GM12878 (cell line): ENCODE data around the gene BRME1. TPM values are rescaled to one million over a fixed set of nuclear protein-coding genes. Genes with fewer than 3 reads are reported as not detected.

ENCODE experiments used
- ATAC-seq: fragments of 200-7000 bp; cut with Tn5 transposase; 3 replicates; pipeline ENCODE4 v1.9.1; 2020; ENCODE audit warnings: mild to moderate bottlenecking, moderate library complexity
- BruUV-seq: library from RNA; stranded (reverse); fragments of 400-500 nt; replicated peaks from 2 replicates; lab custom pipeline; 2021; lab: Mats Ljungman, UMichigan
- CTCF ChIA-PET: fragments of 300-600 bp; sonication (Branson Sonifier 250); formaldehyde crosslinking; extraction: SDS; loops from one replicate; lab custom pipeline; 2021; ENCODE audit warnings: inconsistent platforms; lab: Yijun Ruan, JAX
- POLR2A ChIA-PET: fragments of 350-600 bp; formaldehyde crosslinking; extraction: SDS; loops from one replicate; lab custom pipeline; 2021; ENCODE audit warnings: inconsistent platforms; lab: Charles Lee
- RAD21 ChIA-PET: fragments of 300-600 bp; sonication (Branson Sonifier 250); formaldehyde crosslinking; loops from one replicate; lab custom pipeline; 2023; ENCODE audit warnings: antibody characterized with exemption; ENCODE audit not compliant: unreplicated experiment; lab: Charles Lee
- SMC1A ChIA-PET: fragments of 300-600 bp; sonication (Branson Sonifier 250); formaldehyde crosslinking; loops from one replicate; lab custom pipeline; 2023; ENCODE audit not compliant: unreplicated experiment, uncharacterized antibody; lab: Charles Lee
- DNase-seq: peaks from one replicate; pipeline ENCODE4 v3.0.0-alpha.2; 2011; ENCODE audit warnings: low read depth, low spot score
- FAIRE-seq: peaks from 3 replicates; lab custom pipeline; 2011; peaks lifted over from hg19 to GRCh38; lab: Jason Lieb, UNC
- H2AFZ ChIP-seq: 2 replicates; pipeline ENCODE4 v1.6.0; 2011; ENCODE audit warnings: low read depth, low read length, control low read depth; ENCODE audit not compliant: control insufficient read depth
- H3K27ac ChIP-seq: 2 replicates; pipeline ENCODE4 v1.5.1; 2011; ENCODE audit warnings: control low read depth; ENCODE audit not compliant: control insufficient read depth, insufficient read depth
- H3K27me3 ChIP-seq, 2 experiments: replicated peaks in 1 of 2; 2 replicates each; pipeline versions ENCODE4 v1.6.0 to v1.6.1; 2011; ENCODE audit warnings: low read length in 1 of 2; ENCODE audit not compliant: control insufficient read depth in 2 of 2, insufficient read depth in 2 of 2
- H3K36me3 ChIP-seq, 2 experiments: 2 replicates each; pipeline ENCODE4 v1.5.1; 2011; ENCODE audit warnings: low read length in 1 of 2; ENCODE audit not compliant: control insufficient read depth in 2 of 2, insufficient read depth in 2 of 2
- H3K4me1 ChIP-seq: 2 replicates; pipeline ENCODE4 v1.6.1; 2011; ENCODE audit warnings: mild to moderate bottlenecking, low read length, moderate library complexity, mixed read lengths; ENCODE audit not compliant: control insufficient read depth, insufficient read depth
- H3K4me2 ChIP-seq: 2 replicates; pipeline ENCODE4 v1.6.0; 2011; ENCODE audit warnings: control low read depth; ENCODE audit not compliant: control insufficient read depth, insufficient read depth
- H3K4me3 ChIP-seq: fragments of 200-600 bp; sonication (generic); 2 replicates; pipeline ENCODE4 v1.5.1; 2016
- H3K79me2 ChIP-seq: 2 replicates; pipeline ENCODE4 v1.6.0; 2011; ENCODE audit warnings: low read length; ENCODE audit not compliant: control insufficient read depth, insufficient read depth
- H3K9ac ChIP-seq: 2 replicates; pipeline ENCODE4 v1.8.0; 2011; ENCODE audit warnings: low read length, control low read depth, mixed read lengths; ENCODE audit not compliant: control insufficient read depth, insufficient read depth
- H3K9me3 ChIP-seq: replicated peaks from 3 replicates; pipeline ENCODE4 v1.5.1; 2011; ENCODE audit warnings: mild to moderate bottlenecking, low read length; ENCODE audit not compliant: control insufficient read depth, insufficient read depth
- H4K20me1 ChIP-seq: 2 replicates; pipeline ENCODE4 v1.6.0; 2011; ENCODE audit not compliant: control insufficient read depth, insufficient read depth
- E4F1 ChIP-seq: fragments of 450-650 bp; IDR thresholded peaks from 2 replicates; pipeline ENCODE4 v1.6.1; 2018; ENCODE audit warnings: borderline replicate concordance, mild to moderate bottlenecking; ENCODE audit not compliant: partially characterized antibody
- FOXK2 ChIP-seq: fragments of 450-650 bp; IDR thresholded peaks from 2 replicates; pipeline ENCODE4 v1.6.1; 2017; ENCODE audit warnings: mild to moderate bottlenecking, moderate library complexity
- IKZF2 ChIP-seq, 2 experiments: fragments of 450-650 bp; IDR thresholded peaks; 2 replicates each; pipeline ENCODE4 v1.6.1; 2017; ENCODE audit warnings: mild to moderate bottlenecking in 2 of 2, moderate library complexity in 2 of 2
- MTA3 ChIP-seq: IDR thresholded peaks from 2 replicates; pipeline ENCODE4 v1.6.1; 2012; ENCODE audit warnings: low read length, inconsistent platforms, borderline replicate concordance
- MXI1 ChIP-seq: fragments of 150-350 bp; IDR thresholded peaks from 2 replicates; pipeline ENCODE4 v1.6.1; 2011; ENCODE audit warnings: low read depth, mild to moderate bottlenecking, inconsistent platforms, low read length, improper control_type of control experiment
- NBN ChIP-seq: fragments of 450-650 bp; IDR thresholded peaks from 2 replicates; pipeline ENCODE4 v1.6.1; 2016
- RELA ChIP-seq: fragments of 450-650 bp; IDR thresholded peaks from 2 replicates; pipeline ENCODE4 v1.8.0; 2014; ENCODE audit warnings: borderline replicate concordance; ENCODE audit not compliant: partially characterized antibody
- YBX1 ChIP-seq: fragments of 450-650 bp; IDR thresholded peaks from 2 replicates; pipeline ENCODE4 v1.6.1; 2016; ENCODE audit warnings: antibody characterized with exemption
- ZBTB4 ChIP-seq: fragments of 450-650 bp; formaldehyde crosslinking; IDR thresholded peaks from 2 replicates; pipeline ENCODE4 v1.4.0; 2022; ENCODE audit warnings: mild to moderate bottlenecking, moderate library complexity
- ZNF687 ChIP-seq: fragments of 450-650 bp; IDR thresholded peaks from 2 replicates; pipeline ENCODE4 v1.6.1; 2017; ENCODE audit warnings: mild to moderate bottlenecking, moderate library complexity
- WGBS: methylation state at CpG from one replicate; pipeline ENCODE4 v1.1.6; 2016; ENCODE audit warnings: low lambda C conversion rate; ENCODE audit not compliant: insufficient replicate concordance, insufficient coverage; ENCODE audit errors: missing lambda C conversion rate; 5-methylcytosine and 5-hydroxymethylcytosine counted together
- in situ Hi-C: fragments of 300-500 bp; cut with MboI; formaldehyde crosslinking; loops from 9 replicates; pipeline ENCODE4 v1.14.3; 2018; ENCODE audit warnings: mixed read lengths
- intact Hi-C: fragments of 100-400 bp; cut with micrococcal nuclease; formaldehyde crosslinking; loops from one replicate; pipeline ENCODE4 v1.14.2; 2022; ENCODE audit not compliant: unreplicated experiment
- polyA plus RNA-seq, 11 experiments: library from polyadenylated mRNA; depleted of rRNA in 4 of 11; unstranded in 6 of 11; stranded (reverse) in 5 of 11; fragments of >200 nt; fragmentation: Nextera tagmentation in 4 of 11; fragmentation: Illumina TruSeq in 1 of 11; extraction: Ambion mirVana in 4 of 11; extraction: Trizol in 1 of 11; gene quantifications; 1 replicate in 1 of 11; 2 replicates in 10 of 11; pipeline versions ENCODE4 v1.2.1 to v1.2.3, GENCODE V29; 2011 to 2016; ENCODE audit warnings: inconsistent platforms in 2 of 11, missing spikeins in 2 of 11, low read depth in 1 of 11
- total RNA-seq, 4 experiments: library from RNA; depleted of rRNA in 3 of 4; stranded (reverse); fragments of >200 nt in 3 of 4; fragmentation: Illumina TruSeq in 1 of 4; extraction: Trizol in 1 of 4; gene quantifications; 2 replicates each; pipeline versions ENCODE4 v1.2.1 to v1.2.3, GENCODE V29; 2013 to 2021

The BRME1 gene
- total and polyA plus RNA-seq, 10 of the 15 experiments (the other 5 are each of a cell fraction or from before 2014, with no cell fraction given) = 0.07 to 2.2 (median 1.1) TPM; not detected in 1

- Histone ChIP-seq H4K20me1 (no peaks in the 10 kb centered on the region), H3K79me2 (no peaks in the 10 kb centered on the region), H3K4me1 (peaks cover 1% of the 10 kb centered on the region), H3K9ac (no peak overlapping the region), H3K4me2 (no peak overlapping the region), H3K36me3 (no peaks in the 10 kb centered on the region), H2AFZ (no peak overlapping the region), H3K9me3 (no peaks in the 10 kb centered on the region), H3K27me3 (no peaks in the 10 kb centered on the region), H3K27ac (no peak overlapping the region), H3K4me3 (no peak overlapping the region)
- ChIA-PET POLR2A (interaction anchor here (0.5 to 0.7 kb wide), 5 partner anchors 25 to 724 kb away, joined by 3 to 6 read pairs (median 3); no protein-coding TSS in a partner anchor), RAD21 (no interaction called here), SMC1A (interaction anchor here (1.1 kb wide), 1 partner anchor 173 kb away, joined by 4 read pairs; no protein-coding TSS in a partner anchor), CTCF (interaction anchor here (1.2 to 1.4 kb wide), 3 partner anchors 116 to 184 kb away, joined by 3 to 5 read pairs (median 4); no protein-coding TSS in a partner anchor)
- intact Hi-C loops (no loop called here), in situ Hi-C loops (loop anchor here (25.0 kb wide), 1 partner anchor 450 kb away; no protein-coding TSS in a partner anchor)
- WGBS = 20% methylated on average over 5 of the region's 5 CpGs
- DNase-seq = no peak
- no peak for FAIRE-seq
- no peak for TF ChIP-seq IKZF2 (IDR thresholded peaks at IDR 0.05)
- no peak for TF ChIP-seq MTA3
- no peak for TF ChIP-seq YBX1
- TF ChIP-seq ZBTB4 = no peak
- no peak for TF ChIP-seq MXI1
- TF ChIP-seq ZNF687 = no peak
- no peak for TF ChIP-seq NBN
- TF ChIP-seq E4F1 = no peak
- TF ChIP-seq RELA = no peak
- TF ChIP-seq FOXK2 = no peak
- no peak for ATAC-seq
- no TSS peak for BruUV-seq
Measured at GRCh38 chr19:13887517-13887916, 18.4 kb downstream of the BRME1 start.
